ENCODE results near the gene PMS1. TPM values are rescaled to one million over a fixed set of nuclear protein-coding genes. Genes with fewer than 3 reads are reported as not detected.
A peak's percentile ranks its signal among the peaks of the same experiment; 100 is the strongest.

Gene PMS1
- total RNA-seq, 1 donor from 2014 or later, result 47.3 TPM

DNA sequence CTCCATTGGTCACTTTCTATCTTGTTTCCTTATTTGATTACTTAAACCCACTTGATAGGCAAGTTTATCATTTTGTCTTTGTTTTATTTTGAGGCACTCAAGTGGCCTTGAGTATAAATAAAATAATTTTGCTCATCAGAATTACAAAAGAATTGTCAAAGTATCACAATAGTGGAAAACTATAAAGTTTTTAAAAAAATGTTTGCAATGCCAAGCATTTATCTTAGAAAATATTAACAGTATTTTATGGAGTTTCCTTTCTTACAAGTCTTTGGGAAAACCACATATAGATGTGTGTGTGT lies 14.7 kb downstream of the PMS1 start:
- Mint-ChIP-seq H3K4me3 (no peak overlapping the region), H3K27me3 (no peaks in the 10 kb centered on the region), H3K36me3 (peaks cover 5% of the 10 kb centered on the region), H3K9me3 (no peaks in the 10 kb centered on the region), H3K4me1 (ENCODE audit: unreplicated experiment) (no peaks in the 10 kb centered on the region), H3K27ac (no peak overlapping the region)
- TF ChIP-seq, protein P1, sequence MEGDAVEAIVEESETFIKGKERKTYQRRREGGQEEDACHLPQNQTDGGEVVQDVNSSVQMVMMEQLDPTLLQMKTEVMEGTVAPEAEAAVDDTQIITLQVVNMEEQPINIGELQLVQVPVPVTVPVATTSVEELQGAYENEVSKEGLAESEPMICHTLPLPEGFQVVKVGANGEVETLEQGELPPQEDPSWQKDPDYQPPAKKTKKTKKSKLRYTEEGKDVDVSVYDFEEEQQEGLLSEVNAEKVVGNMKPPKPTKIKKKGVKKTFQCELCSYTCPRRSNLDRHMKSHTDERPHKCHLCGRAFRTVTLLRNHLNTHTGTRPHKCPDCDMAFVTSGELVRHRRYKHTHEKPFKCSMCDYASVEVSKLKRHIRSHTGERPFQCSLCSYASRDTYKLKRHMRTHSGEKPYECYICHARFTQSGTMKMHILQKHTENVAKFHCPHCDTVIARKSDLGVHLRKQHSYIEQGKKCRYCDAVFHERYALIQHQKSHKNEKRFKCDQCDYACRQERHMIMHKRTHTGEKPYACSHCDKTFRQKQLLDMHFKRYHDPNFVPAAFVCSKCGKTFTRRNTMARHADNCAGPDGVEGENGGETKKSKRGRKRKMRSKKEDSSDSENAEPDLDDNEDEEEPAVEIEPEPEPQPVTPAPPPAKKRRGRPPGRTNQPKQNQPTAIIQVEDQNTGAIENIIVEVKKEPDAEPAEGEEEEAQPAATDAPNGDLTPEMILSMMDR (conservative IDR thresholded peaks at IDR 0.05), result no peak
- no peak for DNase-seq (ENCODE audit: extremely low spot score, unreplicated experiment)

DNA sequence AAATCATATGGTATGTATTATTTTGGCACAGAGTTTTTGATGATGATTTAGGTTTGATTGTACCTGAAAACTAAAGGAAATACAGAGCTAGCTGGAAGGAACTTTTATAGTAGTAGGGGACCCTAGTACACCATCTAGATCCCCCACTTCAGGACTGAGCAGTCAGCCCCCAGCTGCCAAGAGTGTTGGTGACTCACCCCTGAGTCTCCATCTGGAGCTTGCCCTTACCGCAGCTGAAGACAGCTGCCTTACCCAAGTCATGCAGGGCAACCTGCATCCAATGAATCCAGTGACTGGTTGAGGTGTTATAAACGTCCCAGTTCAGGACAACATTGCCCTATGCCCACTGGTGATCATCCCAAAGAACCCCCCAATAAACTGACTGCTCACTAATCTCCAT lies 15.3 kb downstream of the PMS1 start:
- Mint-ChIP-seq H3K4me1 (ENCODE audit: unreplicated experiment) (no peaks in the 10 kb centered on the region), H3K4me3 (no peak overlapping the region), H3K27me3 (no peaks in the 10 kb centered on the region), H3K36me3 (peaks cover 5% of the 10 kb centered on the region), H3K9me3 (no peaks in the 10 kb centered on the region), H3K27ac (peak overlapping the region; percentile 61)
- TF ChIP-seq, protein P1 (conservative IDR thresholded peaks at IDR 0.05), result no peak
- DNase-seq (ENCODE audit: extremely low spot score, unreplicated experiment), result no peak

DNA sequence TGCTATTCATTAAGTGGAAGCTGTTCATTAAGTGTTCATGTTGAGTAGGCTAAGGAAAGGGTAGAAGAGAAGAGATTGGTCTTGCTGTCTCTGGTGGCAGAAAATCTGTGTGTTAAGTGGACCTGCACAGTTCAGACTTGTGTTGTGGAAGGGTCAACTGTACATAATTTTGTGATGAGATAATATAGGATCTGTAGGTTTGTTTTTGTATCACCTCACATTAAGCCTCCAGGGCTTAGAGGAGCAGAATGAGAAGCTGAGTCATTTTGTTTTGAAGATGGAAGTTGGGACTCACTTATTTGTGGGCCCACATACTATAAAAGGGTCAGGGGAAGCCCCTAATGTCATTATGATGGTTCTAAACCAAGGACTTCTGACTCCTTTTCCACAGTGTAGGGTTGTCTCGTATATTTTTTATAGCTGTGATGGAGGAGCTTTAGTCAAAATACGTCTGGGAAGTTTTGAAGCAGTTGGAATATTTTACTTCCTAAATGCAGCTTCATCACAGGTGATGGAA lies 18.2 kb downstream of the PMS1 start:
- TF ChIP-seq, protein P1 (conservative IDR thresholded peaks at IDR 0.05), result no peak
- no peaks in the 10 kb centered on the region for H3K4me1 Mint-ChIP-seq (ENCODE audit: unreplicated experiment)
- no peak for DNase-seq (ENCODE audit: extremely low spot score, unreplicated experiment)
- no peak overlapping the region for H3K27ac Mint-ChIP-seq
- H3K9me3 Mint-ChIP-seq, result no peaks in the 10 kb centered on the region
- no peaks in the 10 kb centered on the region for H3K27me3 Mint-ChIP-seq
- H3K36me3 Mint-ChIP-seq, result peaks cover 3% of the 10 kb centered on the region
- H3K4me3 Mint-ChIP-seq, result no peak overlapping the region

DNA sequence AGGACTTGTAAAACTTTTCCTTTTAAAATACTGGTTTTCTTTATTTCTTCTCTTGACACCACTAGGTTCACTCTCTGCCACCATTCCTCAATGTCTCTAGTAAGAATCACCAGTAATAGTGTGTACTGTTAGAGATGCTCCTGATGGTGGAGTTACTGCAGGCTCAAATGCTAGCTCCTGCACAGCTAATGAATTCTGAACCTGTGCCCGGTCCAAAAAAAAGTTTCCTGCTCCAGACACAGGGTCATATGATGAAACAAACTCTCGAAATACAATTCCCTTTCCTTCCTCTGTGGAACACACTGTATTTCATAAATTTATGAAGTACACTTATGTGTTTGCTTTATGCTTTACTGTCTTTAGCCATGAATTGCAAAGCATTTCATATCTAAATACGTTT lies 19.2 kb downstream of the PMS1 start:
- DNase-seq (ENCODE audit: extremely low spot score, unreplicated experiment), result no peak
- TF ChIP-seq, protein P1 (conservative IDR thresholded peaks at IDR 0.05), result no peak
- H3K4me3 Mint-ChIP-seq, result no peak overlapping the region
- H3K36me3 Mint-ChIP-seq, result peaks cover 3% of the 10 kb centered on the region
- no peak overlapping the region for H3K27ac Mint-ChIP-seq
- no peaks in the 10 kb centered on the region for H3K9me3 Mint-ChIP-seq
- no peaks in the 10 kb centered on the region for H3K27me3 Mint-ChIP-seq
- no peaks in the 10 kb centered on the region for H3K4me1 Mint-ChIP-seq (ENCODE audit: unreplicated experiment)

DNA sequence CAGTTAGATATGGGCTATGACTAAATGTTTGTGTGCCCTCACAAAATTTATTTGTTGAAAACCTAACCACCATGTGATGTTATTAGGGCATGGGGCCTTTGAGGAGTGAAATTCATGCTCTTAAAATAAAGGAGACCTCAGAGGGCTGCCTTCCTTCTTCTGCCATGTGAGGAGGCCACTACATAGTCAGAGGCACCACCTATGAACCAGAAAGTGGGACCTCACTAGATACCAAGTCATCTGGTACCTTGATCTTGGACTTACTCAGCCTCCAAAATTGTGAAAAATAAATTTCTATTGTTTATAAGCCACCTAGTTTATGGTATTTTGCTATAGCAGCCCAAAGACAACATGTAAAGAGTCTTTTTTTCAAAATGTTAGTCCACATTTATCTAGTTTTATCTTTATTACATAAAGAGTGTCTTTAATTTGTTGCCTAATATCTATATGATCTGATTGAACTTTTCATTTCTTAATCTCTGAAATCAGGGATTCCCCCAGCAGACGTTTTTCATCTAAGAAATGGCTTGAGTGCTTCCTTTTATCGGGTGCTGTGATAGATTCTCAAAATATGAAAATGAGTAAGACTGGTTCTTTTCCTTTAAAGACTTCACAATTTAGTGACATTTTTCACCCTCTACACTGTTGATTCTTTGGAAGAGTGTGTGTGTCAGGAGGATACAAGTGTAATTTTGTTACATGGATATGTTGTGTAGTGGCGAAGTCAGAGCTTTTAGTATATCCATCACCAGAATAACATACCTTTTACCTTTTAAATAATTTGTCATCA lies 34.2 kb downstream of the PMS1 start:
- H3K27me3 Mint-ChIP-seq, result no peaks in the 10 kb centered on the region
- DNase-seq (ENCODE audit: extremely low spot score, unreplicated experiment), result no peak
- no peaks in the 10 kb centered on the region for H3K4me1 Mint-ChIP-seq (ENCODE audit: unreplicated experiment)
- no peaks in the 10 kb centered on the region for H3K9me3 Mint-ChIP-seq
- TF ChIP-seq, protein P1 (conservative IDR thresholded peaks at IDR 0.05), result no peak
- H3K27ac Mint-ChIP-seq, result no peak overlapping the region
- no peak overlapping the region for H3K4me3 Mint-ChIP-seq
- H3K36me3 Mint-ChIP-seq, result peaks cover 25% of the 10 kb centered on the region
